RCC 7860 (cell line): ENCODE data around the gene CAMKMT.
"Not testable (repeated sequence)": the region's sequence is repeated elsewhere in the genome, so short reads cannot be mapped to it uniquely, and the experiment has no call there.

Experiments used
- DNase-seq: peaks from one replicate; pipeline ENCODE4 v3.0.0-alpha.2; 2015; ENCODE audit warnings: low spot score
- FAIRE-seq: peaks from 2 replicates; lab custom pipeline; 2012; peaks lifted over from hg19 to GRCh38; lab: Jason Lieb, UNC

The CAMKMT gene

GRCh38 chr2:44495035-44495434 lies 133.3 kb downstream of the CAMKMT start:
- FAIRE-seq (no peak), DNase-seq (no peak)

- DNase-seq (no peak), FAIRE-seq (no peak)
Observed at GRCh38 chr2:44495544-44495943, 133.8 kb downstream of the CAMKMT start.

- FAIRE-seq (no peak), DNase-seq (no peak)
Observed at GRCh38 chr2:44496130-44496529, 134.4 kb downstream of the CAMKMT start.

GRCh38 chr2:44498551-44498950 lies 136.8 kb downstream of the CAMKMT start:
- no peak for FAIRE-seq
- DNase-seq = no peak

- not testable (repeated sequence) for DNase-seq, FAIRE-seq
Observed at GRCh38 chr2:44505664-44506063, 143.9 kb downstream of the CAMKMT start.

- DNase-seq (no peak), FAIRE-seq (peak; percentile 26)
Observed at GRCh38 chr2:44510246-44510645, 148.5 kb downstream of the CAMKMT start.

GRCh38 chr2:44515416-44515815 lies 153.7 kb downstream of the CAMKMT start:
- no peak for FAIRE-seq
- no peak for DNase-seq

GRCh38 chr2:44519026-44519425 lies 157.3 kb downstream of the CAMKMT start:
- DNase-seq = no peak
- FAIRE-seq = no peak

- no peak for FAIRE-seq
- DNase-seq = no peak
Observed at GRCh38 chr2:44522846-44523245, 161.1 kb downstream of the CAMKMT start.

GRCh38 chr2:44524347-44524926 lies 162.7 kb downstream of the CAMKMT start:
- DNase-seq = no peak
- FAIRE-seq = no peak

- DNase-seq = no peak
- FAIRE-seq = no peak
Observed at GRCh38 chr2:44526352-44526751, 164.6 kb downstream of the CAMKMT start.

GRCh38 chr2:44528595-44528994 lies 166.8 kb downstream of the CAMKMT start:
- DNase-seq = no peak
- FAIRE-seq = no peak

- FAIRE-seq (no peak), DNase-seq (no peak)
Observed at GRCh38 chr2:44529448-44529847, 167.7 kb downstream of the CAMKMT start.

GRCh38 chr2:44531289-44531688 lies 169.5 kb downstream of the CAMKMT start:
- DNase-seq = no peak
- no peak for FAIRE-seq

- DNase-seq = no peak
- no peak for FAIRE-seq
Observed at GRCh38 chr2:44532031-44532430, 170.3 kb downstream of the CAMKMT start.

GRCh38 chr2:44533508-44533907 lies 171.8 kb downstream of the CAMKMT start:
- DNase-seq = no peak
- no peak for FAIRE-seq

- DNase-seq = no peak
- FAIRE-seq = no peak
Observed at GRCh38 chr2:44535376-44535775, 173.6 kb downstream of the CAMKMT start.

GRCh38 chr2:44537264-44537663 lies 175.5 kb downstream of the CAMKMT start:
- DNase-seq = no peak
- no peak for FAIRE-seq

GRCh38 chr2:44542520-44542919 lies 180.8 kb downstream of the CAMKMT start:
- no peak for FAIRE-seq
- DNase-seq = no peak

- DNase-seq (no peak), FAIRE-seq (no peak)
Observed at GRCh38 chr2:44543773-44544725, 182.3 kb downstream of the CAMKMT start.

GRCh38 chr2:44545005-44545404 lies 183.3 kb downstream of the CAMKMT start:
- DNase-seq = no peak
- no peak for FAIRE-seq

- DNase-seq = no peak
- no peak for FAIRE-seq
Observed at GRCh38 chr2:44546459-44547127, 184.8 kb downstream of the CAMKMT start.
